DOHH2 (cell line): ENCODE results near the gene PACS2.

Experiments used
- H3F3A ChIP-seq: fragments of 200-600 bp; sonication (generic), shearing (Covaris generic); 2 replicates; pipeline ENCODE4 v1.6.0; 2016; ENCODE audit warnings: antibody characterized with exemption, mild to moderate bottlenecking; ENCODE audit not compliant: control insufficient read depth, insufficient read depth
- H3K27ac ChIP-seq: fragments of 200-600 bp; sonication (generic); 2 replicates; pipeline ENCODE4 v1.5.1; 2014; ENCODE audit warnings: low read depth, mild to moderate bottlenecking, low read length, moderate library complexity
- H3K27me3 ChIP-seq: fragments of 200-600 bp; sonication (generic); 2 replicates; pipeline ENCODE4 v1.6.1; 2014; ENCODE audit warnings: mild to moderate bottlenecking, low read length, mixed read lengths; ENCODE audit not compliant: control insufficient read depth
- H3K36me3 ChIP-seq: fragments of 200-600 bp; sonication (generic); 2 replicates; pipeline ENCODE4 v1.6.1; 2014; ENCODE audit warnings: mild to moderate bottlenecking, low read length, moderate library complexity, mixed read lengths; ENCODE audit not compliant: control insufficient read depth
- H3K4me1 ChIP-seq: fragments of 200-600 bp; sonication (generic); 2 replicates; pipeline ENCODE4 v1.6.1; 2014; ENCODE audit warnings: mild to moderate bottlenecking, low read length, mixed read lengths; ENCODE audit not compliant: control insufficient read depth
- H3K4me2 ChIP-seq: fragments of 200-600 bp; sonication (generic); 2 replicates; pipeline ENCODE4 v1.6.0; 2014; ENCODE audit warnings: mild to moderate bottlenecking, low read length, moderate library complexity
- H3K4me3 ChIP-seq: fragments of 200-600 bp; sonication (generic); 2 replicates; pipeline ENCODE4 v1.5.1; 2014; ENCODE audit warnings: mild to moderate bottlenecking, low read length, mixed read lengths
- H3K79me2 ChIP-seq: fragments of 200-600 bp; sonication (generic); 2 replicates; pipeline ENCODE4 v1.6.1; 2014; ENCODE audit warnings: mild to moderate bottlenecking, low read length, mixed read lengths; ENCODE audit not compliant: control insufficient read depth
- H3K9me2 ChIP-seq: fragments of 200-600 bp; sonication (generic); replicated peaks from 2 replicates; pipeline ENCODE4 v1.6.1; 2014; ENCODE audit warnings: mild to moderate bottlenecking, low read length, mixed read lengths; ENCODE audit not compliant: control insufficient read depth
- H3K9me3 ChIP-seq: fragments of 200-600 bp; sonication (generic); 2 replicates; pipeline ENCODE4 v1.6.1; 2014; ENCODE audit warnings: antibody characterized with exemption, low read length, mixed read lengths; ENCODE audit not compliant: control insufficient read depth, insufficient read depth
- H4K20me1 ChIP-seq: fragments of 200-600 bp; sonication (generic); 2 replicates; pipeline ENCODE4 v1.6.0; 2014; ENCODE audit warnings: low read depth, mild to moderate bottlenecking, antibody characterized with exemption, low read length, moderate library complexity; ENCODE audit not compliant: control insufficient read depth, insufficient read depth
- CTCF ChIP-seq: fragments of 200-600 bp; sonication (generic); IDR thresholded peaks from one replicate; pipeline ENCODE4 v1.5.1; 2014; ENCODE audit warnings: antibody characterized with exemption, mild to moderate bottlenecking, low read depth, low read length; ENCODE audit not compliant: poor library complexity, severe bottlenecking
- EZH2phosphoT487 ChIP-seq: fragments of 200-600 bp; sonication (generic); IDR thresholded peaks from 2 replicates; pipeline ENCODE4 v1.6.1; 2017; ENCODE audit warnings: borderline replicate concordance, mild to moderate bottlenecking, antibody characterized with exemption, low read length, moderate library complexity, mixed read lengths

The PACS2 gene

GRCh38 chr14:105348945-105349699 is 34.6 kb downstream of the PACS2 start:
- Histone ChIP-seq H3K9me2 (no peaks in the 10 kb centered on the region), H3K36me3 (no peaks in the 10 kb centered on the region), H4K20me1 (no peaks in the 10 kb centered on the region), H3K27me3 (no peaks in the 10 kb centered on the region), H3K9me3 (no peaks in the 10 kb centered on the region), H3F3A (no peaks in the 10 kb centered on the region), H3K27ac (no peak overlapping the region), H3K4me3 (no peak overlapping the region), H3K4me1 (no peaks in the 10 kb centered on the region; the same call in 1 of the 2 replicates), H3K79me2 (no peaks in the 10 kb centered on the region), H3K4me2 (no peak overlapping the region)
- no peak for TF ChIP-seq CTCF
- TF ChIP-seq EZH2phosphoT487 = no peak

- no peaks in the 10 kb centered on the region for H3K36me3 ChIP-seq
- no peak overlapping the region for H3K4me2 ChIP-seq
- no peaks in the 10 kb centered on the region for H4K20me1 ChIP-seq
- H3K9me3 ChIP-seq = no peaks in the 10 kb centered on the region
- H3K79me2 ChIP-seq = no peaks in the 10 kb centered on the region
- H3K4me3 ChIP-seq = no peak overlapping the region
- H3K27ac ChIP-seq = no peak overlapping the region
- no peaks in the 10 kb centered on the region for H3K27me3 ChIP-seq
- no peaks in the 10 kb centered on the region for H3F3A ChIP-seq
- no peaks in the 10 kb centered on the region; the same call in 1 of the 2 replicates for H3K4me1 ChIP-seq
- no peaks in the 10 kb centered on the region for H3K9me2 ChIP-seq
- no peak for TF ChIP-seq EZH2phosphoT487
- no peak for TF ChIP-seq CTCF
Measured at GRCh38 chr14:105349992-105350391, 35.4 kb downstream of the PACS2 start.

GRCh38 chr14:105350450-105351244 is 36.1 kb downstream of the PACS2 start:
- Histone ChIP-seq H3K4me2 (no peak overlapping the region), H3K4me3 (no peak overlapping the region), H3F3A (no peaks in the 10 kb centered on the region), H3K27me3 (no peaks in the 10 kb centered on the region), H3K79me2 (no peaks in the 10 kb centered on the region), H4K20me1 (no peaks in the 10 kb centered on the region), H3K9me2 (no peaks in the 10 kb centered on the region), H3K4me1 (no peaks in the 10 kb centered on the region; the same call in 1 of the 2 replicates), H3K36me3 (no peaks in the 10 kb centered on the region), H3K27ac (no peak overlapping the region), H3K9me3 (no peaks in the 10 kb centered on the region)
- no peak for TF ChIP-seq EZH2phosphoT487
- no peak for TF ChIP-seq CTCF
